ENCODE results near the gene DDX54. TPM values are rescaled to one million over a fixed set of nuclear protein-coding genes. Genes with fewer than 3 reads are reported as not detected.

Gene DDX54
- total and polyA plus RNA-seq, 2 of the 8 experiments (the other 6 are each of a cell fraction or from before 2014, with no cell fraction given) = 64.9 to 113 TPM

- no peak for TF ChIP-seq HDAC2 (IDR thresholded peaks at IDR 0.05; ENCODE audit: borderline replicate concordance in 1 of 2, low read depth in 2 of 2, low read length in 2 of 2)
- no peak for TF ChIP-seq SIN3A (conservative IDR thresholded peaks at IDR 0.05 in 1 of 2, IDR thresholded peaks at IDR 0.05 in 1 of 2; ENCODE audit: low read depth in 1 of 2, low read length in 2 of 2)
- TF ChIP-seq TAF1 (IDR thresholded peaks at IDR 0.05; ENCODE audit: low read depth, low read length) = no peak
- TF ChIP-seq SP1 (IDR thresholded peaks at IDR 0.05; ENCODE audit: low read depth, low read length) = no peak
- no peak for TF ChIP-seq SAP30 (IDR thresholded peaks at IDR 0.05; ENCODE audit: insufficient read depth, insufficient replicate concordance, low read length)
- no peak for TF ChIP-seq SUZ12 (IDR thresholded peaks at IDR 0.05; ENCODE audit: low read length)
Measured at GRCh38 chr12:113196582-113196981, 11.3 kb upstream of the DDX54 start (continued).
